A549 (cell line): ENCODE results near the gene SAP25. TPM values are rescaled to one million over a fixed set of nuclear protein-coding genes. Genes with fewer than 3 reads are reported as not detected.

Experiments used
- ATAC-seq, 2 experiments: fragments of 200-7000 bp in 1 of 2; fragments of >200 bp in 1 of 2; cut with Nextera tagmentation in 1 of 2; cut with Tn5 transposase in 1 of 2; 3 replicates each; pipeline versions ENCODE4 v1.8.0 to v1.9.1; 2018 to 2020; ENCODE audit warnings: mild to moderate bottlenecking in 1 of 2, moderate library complexity in 1 of 2
- CTCF ChIA-PET: fragments of 300-600 bp; sonication (Branson Sonifier 250); formaldehyde crosslinking; extraction: SDS; loops from one replicate; lab custom pipeline; 2021; ENCODE audit warnings: antibody characterized with exemption, inconsistent platforms; lab: Yijun Ruan, JAX
- POLR2A ChIA-PET: fragments of 350-600 bp; formaldehyde crosslinking; extraction: SDS; loops from one replicate; lab custom pipeline; 2021; ENCODE audit warnings: antibody characterized with exemption, inconsistent platforms; lab: Yijun Ruan, JAX
- DNase-seq, 2 experiments: peaks; one replicate each; pipeline versions ENCODE4 v3.0.0 to v3.0.0-alpha.2; 2011 to 2016; ENCODE audit warnings: low read depth in 1 of 2, low spot score in 1 of 2
- FAIRE-seq: peaks from 2 replicates; lab custom pipeline; 2011; peaks lifted over from hg19 to GRCh38; lab: Jason Lieb, UNC
- H3K27ac ChIP-seq, 2 experiments: fragments of >200 bp; sonication (Bioruptor Twin); formaldehyde crosslinking; 3 replicates each; pipeline ENCODE4 v1.5.1; 2016 to 2017
- H3K4me1 ChIP-seq: fragments of >200 bp; sonication (Bioruptor Twin); formaldehyde crosslinking; 3 replicates; pipeline ENCODE4 v1.6.1; 2016
- H3K4me2 ChIP-seq: fragments of >200 bp; sonication (Bioruptor Twin); formaldehyde crosslinking; 3 replicates; pipeline ENCODE4 v1.6.1; 2016
- H3K4me3 ChIP-seq: fragments of >200 bp; sonication (Bioruptor Twin); formaldehyde crosslinking; 3 replicates; pipeline ENCODE4 v1.5.1; 2016
- H3K9me3 ChIP-seq: fragments of >200 bp; sonication (Bioruptor Twin); formaldehyde crosslinking; 3 replicates; pipeline ENCODE4 v1.6.1; 2016
- BHLHE40 ChIP-seq: IDR thresholded peaks from 2 replicates; pipeline ENCODE4 v1.6.1; 2012; ENCODE audit warnings: low read depth, low read length, inconsistent platforms
- CBX2 ChIP-seq: fragments of 200-600 bp; sonication (generic); IDR thresholded peaks from 2 replicates; pipeline ENCODE4 v1.6.1; 2016; ENCODE audit warnings: low read depth, mild to moderate bottlenecking, borderline replicate concordance
- CHD2 ChIP-seq: fragments of 150-350 bp; IDR thresholded peaks from 2 replicates; pipeline ENCODE4 v1.6.1; 2014; ENCODE audit warnings: low read length; ENCODE audit not compliant: partially characterized antibody
- EHF ChIP-seq: fragments of 250-450 bp; sonication (Bioruptor Pico); IDR thresholded peaks from 2 replicates; pipeline ENCODE4 v1.5.0; 2020; ENCODE audit warnings: mild to moderate bottlenecking
- ESRRA ChIP-seq: fragments of 150-350 bp; IDR thresholded peaks from 2 replicates; pipeline ENCODE4 v1.6.1; 2014; ENCODE audit warnings: mild to moderate bottlenecking, low read length, borderline replicate concordance
- FOSB ChIP-seq: fragments of 250-450 bp; sonication (Bioruptor Pico); IDR thresholded peaks from 2 replicates; pipeline ENCODE4 v1.5.0; 2020; ENCODE audit warnings: mild to moderate bottlenecking, moderate library complexity
- FOSL2 ChIP-seq, 2 experiments: fragments of 450-650 bp in 1 of 2; fragments of >200 bp in 1 of 2; sonication (Bioruptor Twin) in 1 of 2; formaldehyde crosslinking; IDR thresholded peaks; 2 replicates each; pipeline versions ENCODE4 v1.5.0 to v1.6.1; 2016 to 2020; ENCODE audit warnings: mild to moderate bottlenecking in 1 of 2, moderate library complexity in 1 of 2
- HOXA7 ChIP-seq: fragments of 250-450 bp; sonication (Bioruptor Pico); IDR thresholded peaks from 2 replicates; pipeline ENCODE4 v1.5.0; 2020; ENCODE audit warnings: mild to moderate bottlenecking, moderate library complexity
- HOXB13 ChIP-seq: fragments of 250-450 bp; sonication (Bioruptor Pico); IDR thresholded peaks from 2 replicates; pipeline ENCODE4 v1.5.0; 2020; ENCODE audit warnings: low read depth, mild to moderate bottlenecking, moderate library complexity
- JUN ChIP-seq, 2 experiments: fragments of >200 bp; sonication (Bioruptor Twin); formaldehyde crosslinking; IDR thresholded peaks; 2 replicates in 1 of 2; 3 replicates in 1 of 2; pipeline ENCODE4 v1.6.1; 2016 to 2017
- JUNB ChIP-seq: fragments of >200 bp; sonication (Bioruptor Twin); formaldehyde crosslinking; IDR thresholded peaks from 2 replicates; pipeline ENCODE4 v1.6.1; 2016
- KDM5A ChIP-seq: fragments of 200-600 bp; sonication (generic); IDR thresholded peaks from 2 replicates; pipeline ENCODE4 v1.6.1; 2016; ENCODE audit warnings: antibody characterized with exemption, mild to moderate bottlenecking
- NPAS2 ChIP-seq: fragments of 250-450 bp; sonication (Bioruptor Pico); IDR thresholded peaks from 2 replicates; pipeline ENCODE4 v1.8.0; 2022; ENCODE audit warnings: mild to moderate bottlenecking, moderate library complexity, borderline replicate concordance
- PHF8 ChIP-seq: fragments of 200-600 bp; sonication (generic); IDR thresholded peaks from 2 replicates; pipeline ENCODE4 v1.6.1; 2016; ENCODE audit warnings: low read depth, mild to moderate bottlenecking, antibody characterized with exemption, moderate library complexity, borderline replicate concordance
- POLR2A ChIP-seq: IDR thresholded peaks from 2 replicates; pipeline ENCODE4 v1.6.1; 2012; ENCODE audit warnings: mild to moderate bottlenecking, low read length
- POLR2AphosphoS2 ChIP-seq: conservative IDR thresholded peaks from 2 replicates; pipeline ENCODE4 v1.6.1; 2012; ENCODE audit warnings: low read length, improper control_type of control experiment, inconsistent platforms
- RFX5 ChIP-seq: fragments of 450-650 bp; IDR thresholded peaks from 2 replicates; pipeline ENCODE4 v1.7.1; 2014; ENCODE audit warnings: antibody characterized with exemption, mild to moderate bottlenecking, moderate library complexity
- SREBF2 ChIP-seq: fragments of 450-650 bp; IDR thresholded peaks from 2 replicates; pipeline ENCODE4 v1.6.1; 2014; ENCODE audit warnings: mild to moderate bottlenecking, moderate library complexity
- WGBS: methylation state at CpG from one replicate; pipeline ENCODE4 v1.1.6; 2017; ENCODE audit errors: missing lambda C conversion rate; 5-methylcytosine and 5-hydroxymethylcytosine counted together
- polyA plus RNA-seq, 4 experiments: library from polyadenylated mRNA; depleted of rRNA in 3 of 4; stranded (reverse); fragments of >200 nt; fragmentation: RNase III in 1 of 4; extraction: RNeasy Plus Mini Kit Qiagen cat#74134 plus additional on column Dnase treatment in 1 of 4; gene quantifications; 2 replicates in 3 of 4; 3 replicates in 1 of 4; pipeline ENCODE4 v1.2.3, GENCODE V29; 2011 to 2017
- TF ChIP-seq, protein P1 (sequence below): IDR thresholded peaks from 2 replicates; pipeline ENCODE4 v1.6.1; 2012; ENCODE audit warnings: low read depth, borderline replicate concordance
- TF ChIP-seq, protein P2 (sequence below): fragments of 200-600 bp; sonication (generic); IDR thresholded peaks from 2 replicates; pipeline ENCODE4 v1.6.1; 2016; ENCODE audit warnings: antibody characterized with exemption, mild to moderate bottlenecking, moderate library complexity
- TF ChIP-seq, protein P3 (sequence below): IDR thresholded peaks from 2 replicates; pipeline ENCODE4 v1.6.1; 2012
- TF ChIP-seq, protein P4 (sequence below): fragments of 250-450 bp; sonication (Bioruptor Pico); IDR thresholded peaks from 2 replicates; pipeline ENCODE4 v1.5.0; 2021; ENCODE audit warnings: mild to moderate bottlenecking, moderate library complexity, borderline replicate concordance

The SAP25 gene
- polyA plus RNA-seq, 2 of the 4 experiments (the other 2 are of a cell fraction): 0.37 TPM; not detected in 1

DNA sequence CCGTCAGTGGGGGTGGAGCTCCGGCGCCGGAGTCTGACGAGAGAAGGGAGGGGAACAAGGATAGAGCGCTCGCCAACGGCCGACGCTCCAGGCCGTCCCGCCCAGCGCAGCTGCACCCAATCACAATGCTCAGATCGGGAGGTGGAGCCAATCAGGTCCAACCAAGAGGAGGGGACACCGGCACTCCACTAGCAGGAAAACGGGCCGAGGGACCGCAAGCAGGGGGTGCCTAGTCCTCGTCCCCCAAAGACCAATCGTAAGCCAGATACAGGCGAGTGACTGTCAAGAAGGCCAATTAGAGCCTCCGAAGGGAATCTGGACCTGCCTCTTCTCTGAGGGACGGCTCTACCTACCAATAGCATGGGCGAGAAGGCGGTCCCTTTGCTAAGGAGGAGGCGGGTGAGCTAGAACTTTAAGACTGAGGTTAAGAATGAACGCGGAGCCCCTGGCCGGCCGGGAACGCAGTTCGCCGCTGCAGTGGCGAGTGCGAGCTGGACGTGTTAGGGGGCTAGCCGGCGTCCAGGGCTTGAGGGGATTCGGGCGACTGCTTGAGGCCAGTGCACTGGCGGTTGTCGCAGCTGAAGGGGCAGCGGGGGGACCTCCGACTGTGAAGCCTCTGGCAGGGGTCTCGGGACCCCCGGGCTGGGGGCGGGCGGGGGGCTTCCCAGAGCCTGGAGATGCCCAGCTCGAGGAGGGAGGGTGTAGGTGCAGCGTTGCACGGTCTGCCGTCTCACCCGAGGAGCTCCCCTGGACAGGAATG lies 12.7 kb upstream of the SAP25 start, which contains the start of gene FBXO24:
Gene FBXO24, plus strand, starts transcription at position 63 of the 760 bp plus-strand sequence. Its CDS starts 298 bp downstream, at position 361.
- peak; percentile 99 for FAIRE-seq
- TF ChIP-seq, protein P1, sequence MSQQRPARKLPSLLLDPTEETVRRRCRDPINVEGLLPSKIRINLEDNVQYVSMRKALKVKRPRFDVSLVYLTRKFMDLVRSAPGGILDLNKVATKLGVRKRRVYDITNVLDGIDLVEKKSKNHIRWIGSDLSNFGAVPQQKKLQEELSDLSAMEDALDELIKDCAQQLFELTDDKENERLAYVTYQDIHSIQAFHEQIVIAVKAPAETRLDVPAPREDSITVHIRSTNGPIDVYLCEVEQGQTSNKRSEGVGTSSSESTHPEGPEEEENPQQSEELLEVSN: 0 out of 2 replicates have a peak, but pooled peaks have one; percentile 43
- TF ChIP-seq, protein P2, sequence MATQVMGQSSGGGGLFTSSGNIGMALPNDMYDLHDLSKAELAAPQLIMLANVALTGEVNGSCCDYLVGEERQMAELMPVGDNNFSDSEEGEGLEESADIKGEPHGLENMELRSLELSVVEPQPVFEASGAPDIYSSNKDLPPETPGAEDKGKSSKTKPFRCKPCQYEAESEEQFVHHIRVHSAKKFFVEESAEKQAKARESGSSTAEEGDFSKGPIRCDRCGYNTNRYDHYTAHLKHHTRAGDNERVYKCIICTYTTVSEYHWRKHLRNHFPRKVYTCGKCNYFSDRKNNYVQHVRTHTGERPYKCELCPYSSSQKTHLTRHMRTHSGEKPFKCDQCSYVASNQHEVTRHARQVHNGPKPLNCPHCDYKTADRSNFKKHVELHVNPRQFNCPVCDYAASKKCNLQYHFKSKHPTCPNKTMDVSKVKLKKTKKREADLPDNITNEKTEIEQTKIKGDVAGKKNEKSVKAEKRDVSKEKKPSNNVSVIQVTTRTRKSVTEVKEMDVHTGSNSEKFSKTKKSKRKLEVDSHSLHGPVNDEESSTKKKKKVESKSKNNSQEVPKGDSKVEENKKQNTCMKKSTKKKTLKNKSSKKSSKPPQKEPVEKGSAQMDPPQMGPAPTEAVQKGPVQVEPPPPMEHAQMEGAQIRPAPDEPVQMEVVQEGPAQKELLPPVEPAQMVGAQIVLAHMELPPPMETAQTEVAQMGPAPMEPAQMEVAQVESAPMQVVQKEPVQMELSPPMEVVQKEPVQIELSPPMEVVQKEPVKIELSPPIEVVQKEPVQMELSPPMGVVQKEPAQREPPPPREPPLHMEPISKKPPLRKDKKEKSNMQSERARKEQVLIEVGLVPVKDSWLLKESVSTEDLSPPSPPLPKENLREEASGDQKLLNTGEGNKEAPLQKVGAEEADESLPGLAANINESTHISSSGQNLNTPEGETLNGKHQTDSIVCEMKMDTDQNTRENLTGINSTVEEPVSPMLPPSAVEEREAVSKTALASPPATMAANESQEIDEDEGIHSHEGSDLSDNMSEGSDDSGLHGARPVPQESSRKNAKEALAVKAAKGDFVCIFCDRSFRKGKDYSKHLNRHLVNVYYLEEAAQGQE: no peak
- TF ChIP-seq RFX5: peak; percentile 83
- TF ChIP-seq JUN (IDR thresholded peaks at IDR 0.05): peak in 1 of 2 experiments; percentile 53; a peak in 2 of 5 replicates
- peak; percentile 79 for TF ChIP-seq POLR2A
- TF ChIP-seq, protein P3, sequence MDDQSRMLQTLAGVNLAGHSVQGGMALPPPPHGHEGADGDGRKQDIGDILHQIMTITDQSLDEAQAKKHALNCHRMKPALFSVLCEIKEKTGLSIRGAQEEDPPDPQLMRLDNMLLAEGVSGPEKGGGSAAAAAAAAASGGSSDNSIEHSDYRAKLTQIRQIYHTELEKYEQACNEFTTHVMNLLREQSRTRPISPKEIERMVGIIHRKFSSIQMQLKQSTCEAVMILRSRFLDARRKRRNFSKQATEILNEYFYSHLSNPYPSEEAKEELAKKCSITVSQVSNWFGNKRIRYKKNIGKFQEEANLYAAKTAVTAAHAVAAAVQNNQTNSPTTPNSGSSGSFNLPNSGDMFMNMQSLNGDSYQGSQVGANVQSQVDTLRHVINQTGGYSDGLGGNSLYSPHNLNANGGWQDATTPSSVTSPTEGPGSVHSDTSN: peak; percentile 100
- TF ChIP-seq HOXB13 (CRISPR knock-in tag): no peak
- TF ChIP-seq CHD2: peak; percentile 41
- POLR2A ChIA-PET: interaction anchor here (0.5 to 2.4 kb wide), 38 partner anchors 10 to 558 kb away, joined by 3 to 28 read pairs (median 4); partner anchors contain the start of genes AGFG2, GNB2, MEPCE and MOSPD3
- Histone ChIP-seq H3K27ac (peak within 1 kb of the TSS; percentile 95 to 99), H3K4me1 (peaks cover 15% of the 10 kb centered on the region), H3K9me3 (no peaks in the 10 kb centered on the region), H3K4me2 (peak within 1 kb of the TSS; percentile 96), H3K4me3 (peak within 1 kb of the TSS; percentile 99)
- DNase-seq: peak; percentile 100
- WGBS: 2% methylated on average over 34 of the region's 53 CpGs
- CTCF ChIA-PET: interaction anchor here (0.9 to 10.1 kb wide), 12 partner anchors 8 to 139 kb away, joined by 3 to 135 read pairs (median 4); partner anchors contain the start of gene POP7
- peak; percentile 88 to 95 for ATAC-seq

DNA sequence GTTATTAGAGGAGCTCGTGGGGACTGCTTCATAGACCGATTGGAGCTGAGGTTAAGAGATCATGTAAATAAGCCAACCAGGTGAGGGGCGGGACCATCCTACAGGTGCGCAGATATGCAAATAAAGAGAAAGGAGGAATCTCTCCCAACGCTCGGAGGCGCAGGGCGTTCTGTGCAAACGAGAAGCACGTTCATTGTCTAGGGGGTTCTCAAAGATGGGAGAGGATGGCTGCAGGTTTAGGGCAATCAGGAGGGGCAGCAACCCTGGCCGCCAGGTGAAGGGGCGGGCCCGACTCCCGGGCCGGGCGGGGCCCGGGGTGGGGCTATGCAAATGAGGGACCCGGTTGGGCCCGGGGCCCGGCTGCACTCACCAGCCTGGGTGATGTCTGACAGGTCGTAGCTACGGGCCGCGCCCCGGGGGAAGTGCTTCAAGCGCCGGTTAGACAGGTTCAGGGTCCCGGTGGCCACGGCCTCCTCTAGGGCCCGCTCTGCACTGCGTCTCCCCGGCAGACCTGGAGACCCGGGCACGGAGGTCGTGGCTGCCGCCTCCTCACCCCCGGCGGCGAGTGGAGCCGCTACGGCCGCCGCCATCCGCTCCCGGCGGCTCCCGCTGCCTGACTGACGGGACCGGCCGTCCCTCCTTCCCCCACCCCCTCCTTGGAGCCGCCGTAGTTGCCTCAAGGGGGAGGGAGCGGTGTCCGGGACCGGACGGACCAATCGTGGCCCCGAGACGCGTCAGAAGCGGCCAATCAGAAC lies 12.0 kb upstream of the SAP25 start, which contains the start of gene LRCH4:
Gene LRCH4, minus strand, starts transcription at position 619 of the 755 bp plus-strand sequence. Its CDS starts 29 bp downstream, at position 590.
- POLR2A ChIA-PET: interaction anchor here (0.5 to 2.4 kb wide), 38 partner anchors 9 to 557 kb away, joined by 3 to 28 read pairs (median 4); partner anchors contain the start of genes AGFG2, GNB2, MEPCE and MOSPD3
- TF ChIP-seq EHF (CRISPR knock-in tag): no peak
- no peak for TF ChIP-seq POLR2AphosphoS2
- no peak for TF ChIP-seq FOSB (CRISPR knock-in tag)
- TF ChIP-seq, protein P4, sequence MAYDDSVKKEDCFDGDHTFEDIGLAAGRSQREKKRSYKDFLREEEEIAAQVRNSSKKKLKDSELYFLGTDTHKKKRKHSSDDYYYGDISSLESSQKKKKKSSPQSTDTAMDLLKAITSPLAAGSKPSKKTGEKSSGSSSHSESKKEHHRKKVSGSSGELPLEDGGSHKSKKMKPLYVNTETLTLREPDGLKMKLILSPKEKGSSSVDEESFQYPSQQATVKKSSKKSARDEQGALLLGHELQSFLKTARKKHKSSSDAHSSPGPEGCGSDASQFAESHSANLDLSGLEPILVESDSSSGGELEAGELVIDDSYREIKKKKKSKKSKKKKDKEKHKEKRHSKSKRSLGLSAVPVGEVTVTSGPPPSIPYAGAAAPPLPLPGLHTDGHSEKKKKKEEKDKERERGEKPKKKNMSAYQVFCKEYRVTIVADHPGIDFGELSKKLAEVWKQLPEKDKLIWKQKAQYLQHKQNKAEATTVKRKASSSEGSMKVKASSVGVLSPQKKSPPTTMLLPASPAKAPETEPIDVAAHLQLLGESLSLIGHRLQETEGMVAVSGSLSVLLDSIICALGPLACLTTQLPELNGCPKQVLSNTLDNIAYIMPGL (CRISPR knock-in tag): no peak
- TF ChIP-seq ESRRA: no peak
- no peak for TF ChIP-seq CBX2
- TF ChIP-seq, protein P3: no peak; the same call in 1 of the 2 replicates
- TF ChIP-seq BHLHE40: no peak
- TF ChIP-seq FOSL2 (IDR thresholded peaks at IDR 0.05): no peak
- no peak for TF ChIP-seq FOSL2 (CRISPR knock-in tag; IDR thresholded peaks at IDR 0.05)
- TF ChIP-seq SREBF2: no peak
- TF ChIP-seq CHD2: no peak
- peak; percentile 100 for TF ChIP-seq PHF8
- no peak for TF ChIP-seq JUNB
- no peak for TF ChIP-seq HOXA7 (CRISPR knock-in tag)
- TF ChIP-seq KDM5A: no peak
- no peak for TF ChIP-seq NPAS2
- TF ChIP-seq JUN (IDR thresholded peaks at IDR 0.05): peak; percentile 44 to 90; a peak in 3 of 5 replicates
- TF ChIP-seq, protein P1: no peak
- TF ChIP-seq POLR2A: peak; percentile 97

More for the DNA sequence above, 12.0 kb upstream of the SAP25 start, which contains the start of gene LRCH4:
- H3K4me3 ChIP-seq: peak within 1 kb of the TSS; percentile 99
- peak; percentile 42 to 74 for DNase-seq
- peaks cover 15% of the 10 kb centered on the region for H3K4me1 ChIP-seq
- CTCF ChIA-PET: interaction anchor here (0.9 to 10.1 kb wide), 17 partner anchors 9 to 267 kb away, joined by 3 to 135 read pairs (median 4); partner anchors contain the start of genes POP7 and SLC12A9
- peak within 1 kb of the TSS; percentile 95 to 99 for H3K27ac ChIP-seq
- H3K9me3 ChIP-seq: no peaks in the 10 kb centered on the region
- H3K4me2 ChIP-seq: peak within 1 kb of the TSS; percentile 96
- ATAC-seq: peak; percentile 41 to 60
- FAIRE-seq: no peak
- whole genome bisulfite sequencing: under 1% methylated on average over 24 of the region's 61 CpGs
